Activated T-helper 1 cell treated with Interleukin-2 at 50 U/mL for 16 hours (primary cell): ENCODE measurements around the gene CYBB.

Source experiments
- DNase-seq: peaks from one replicate; pipeline ENCODE4 v3.0.0-alpha.2; 2020; ENCODE audit warnings: low read depth

The CYBB gene

DNA sequence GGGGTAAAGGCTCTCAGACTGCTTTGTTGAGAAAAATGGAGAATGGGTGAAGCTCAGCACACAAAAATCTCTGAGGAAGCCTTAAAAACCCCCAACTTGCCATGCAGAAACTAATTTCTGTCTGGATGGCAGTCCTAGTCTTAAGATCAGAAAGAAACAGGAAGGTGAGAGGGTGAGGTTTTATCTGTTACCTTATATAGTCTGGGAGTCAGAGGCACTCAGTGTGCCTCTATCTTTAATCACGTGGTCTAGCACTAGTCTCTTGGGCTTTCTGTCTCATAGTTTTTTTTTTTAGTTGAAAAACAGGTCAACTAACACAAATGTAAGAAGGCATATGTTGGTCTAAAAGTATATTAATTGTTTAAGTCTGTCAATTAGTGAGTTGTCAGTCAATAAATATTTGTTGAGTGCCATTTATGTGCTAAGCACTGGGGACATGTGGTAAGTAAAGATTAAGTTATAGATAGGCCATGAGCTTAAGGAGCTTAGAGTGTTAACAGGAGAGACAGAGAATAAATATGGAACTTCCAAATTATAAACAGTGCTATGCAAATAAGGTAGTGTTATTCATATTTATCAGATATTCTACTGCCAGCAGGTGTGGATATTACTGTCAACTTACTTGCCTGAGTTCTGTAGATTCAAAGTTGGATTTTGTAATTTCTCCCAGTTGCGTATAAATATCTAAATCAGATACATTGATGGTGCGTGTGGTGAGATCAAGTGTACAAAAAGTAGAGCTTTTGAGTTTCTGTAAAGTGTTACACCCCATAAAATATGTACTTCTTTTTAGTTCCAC is 7.0 kb downstream of the CYBB start:
- no peak for DNase-seq

DNA sequence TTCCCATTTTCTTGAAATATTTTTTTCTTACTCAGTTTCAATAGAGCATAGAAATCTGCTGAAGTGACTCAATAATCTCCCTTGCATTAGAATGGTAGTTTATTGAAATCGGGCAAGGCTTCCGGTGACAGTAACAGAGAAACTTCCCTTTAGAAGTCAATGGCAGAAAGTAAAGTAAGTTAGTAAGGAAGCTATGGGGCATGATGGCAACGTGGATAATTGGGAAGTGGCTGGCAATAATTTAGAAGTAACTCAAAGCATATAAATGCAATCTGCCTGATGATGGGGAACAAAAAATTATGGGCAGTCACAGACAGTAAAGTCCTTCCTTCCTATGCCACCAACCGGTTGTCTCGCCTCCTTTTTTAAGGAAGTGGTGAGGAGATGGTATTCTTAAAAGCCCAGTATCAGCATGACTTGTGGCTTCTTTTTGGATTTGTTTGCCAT is 7.6 kb downstream of the CYBB start:
- DNase-seq = no peak

DNA sequence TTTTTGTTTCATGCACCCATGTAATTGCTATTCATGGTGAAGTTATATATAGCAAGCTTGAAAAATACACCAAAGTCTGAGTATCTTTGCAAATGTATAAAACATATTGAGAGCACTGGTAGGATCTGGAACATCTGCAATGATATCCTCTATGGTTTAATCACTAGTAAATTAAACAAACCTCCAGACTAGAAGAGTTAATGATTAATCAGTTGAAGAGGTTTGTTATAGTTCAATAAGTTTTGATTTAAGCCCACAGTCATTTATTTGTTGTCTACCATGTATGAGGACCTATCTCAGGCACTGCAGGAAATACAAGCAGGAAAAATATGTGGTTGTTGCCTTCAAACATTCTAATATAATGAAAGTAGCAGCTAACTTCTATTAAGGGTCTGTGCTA is 16.5 kb downstream of the CYBB start:
- DNase-seq = no peak

DNA sequence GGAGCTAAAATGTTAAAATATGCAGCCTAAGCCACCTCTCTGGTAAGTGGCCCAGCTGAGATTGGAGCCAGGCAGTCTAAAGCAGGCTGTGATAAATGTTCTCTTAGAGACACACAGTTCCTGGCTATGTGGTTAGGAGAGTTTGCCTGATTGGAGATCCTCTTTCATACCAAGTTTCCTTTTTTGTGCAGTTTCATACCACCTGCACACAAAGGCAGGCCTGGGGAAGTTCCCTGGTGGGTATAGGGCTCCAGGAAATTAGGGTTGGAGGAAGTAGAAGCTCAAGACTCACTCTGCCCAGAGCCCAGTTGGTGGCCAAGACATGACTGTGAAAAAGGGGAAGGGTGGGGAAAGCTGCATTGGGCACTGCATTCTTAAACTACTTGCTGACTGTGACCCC is 16.9 kb downstream of the CYBB start:
- DNase-seq = no peak

DNA sequence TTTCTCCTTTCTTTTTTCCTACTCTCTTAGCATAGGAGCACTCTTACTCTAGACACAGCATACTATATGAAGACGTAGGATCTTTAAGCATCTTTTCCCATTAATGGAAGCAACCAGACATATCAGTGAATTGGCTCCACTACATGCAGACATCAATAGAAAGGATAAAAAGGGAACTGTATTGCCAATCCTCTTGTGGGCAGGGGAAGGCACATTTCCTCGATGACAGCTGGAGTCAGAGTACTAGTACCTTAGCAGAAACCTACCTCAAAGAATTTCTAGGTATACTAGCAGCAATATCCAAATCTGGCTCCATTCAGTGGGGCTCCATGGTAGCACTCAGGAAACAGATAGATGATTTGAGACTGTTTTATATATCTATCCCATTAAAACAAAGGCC is 20.1 kb downstream of the CYBB start:
- DNase-seq = no peak

DNA sequence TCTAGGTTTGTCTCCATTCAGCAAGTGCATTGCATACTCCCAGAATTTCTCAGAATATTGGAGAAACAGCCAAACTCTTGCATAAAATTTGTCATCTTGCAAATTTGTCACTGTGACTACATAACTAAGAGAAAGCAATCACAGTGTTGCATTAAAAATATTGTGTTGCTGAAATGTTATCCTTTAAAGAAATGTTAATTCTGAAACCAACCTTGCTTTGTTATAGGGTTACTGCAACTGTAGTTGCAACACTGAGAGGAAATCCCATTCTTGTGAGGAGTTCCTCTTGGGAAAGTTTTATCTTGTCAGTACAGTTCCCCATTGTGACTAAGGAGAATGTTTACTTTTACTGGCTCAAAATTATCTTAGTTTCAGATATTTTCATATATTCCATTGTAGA is 20.9 kb downstream of the CYBB start:
- DNase-seq = no peak

DNA sequence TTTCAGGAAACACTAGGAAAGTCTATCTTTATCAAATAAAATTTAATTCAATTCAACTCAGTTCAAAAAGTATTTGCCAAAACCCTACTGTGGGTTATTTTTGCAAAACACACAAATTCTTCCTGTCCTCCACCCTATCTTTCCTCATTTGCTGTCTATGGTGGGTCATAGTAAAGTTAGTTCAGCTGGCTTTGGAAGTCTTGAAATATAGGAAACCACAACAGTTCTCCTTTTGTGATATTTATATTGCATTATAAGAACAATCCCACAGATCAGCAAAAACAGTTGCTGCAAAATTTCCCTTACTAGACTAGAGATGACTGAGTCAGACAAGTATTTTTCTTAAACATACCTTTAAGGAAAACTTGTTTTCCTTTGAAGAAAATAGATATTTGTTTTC is 22.2 kb downstream of the CYBB start:
- no peak for DNase-seq

DNA sequence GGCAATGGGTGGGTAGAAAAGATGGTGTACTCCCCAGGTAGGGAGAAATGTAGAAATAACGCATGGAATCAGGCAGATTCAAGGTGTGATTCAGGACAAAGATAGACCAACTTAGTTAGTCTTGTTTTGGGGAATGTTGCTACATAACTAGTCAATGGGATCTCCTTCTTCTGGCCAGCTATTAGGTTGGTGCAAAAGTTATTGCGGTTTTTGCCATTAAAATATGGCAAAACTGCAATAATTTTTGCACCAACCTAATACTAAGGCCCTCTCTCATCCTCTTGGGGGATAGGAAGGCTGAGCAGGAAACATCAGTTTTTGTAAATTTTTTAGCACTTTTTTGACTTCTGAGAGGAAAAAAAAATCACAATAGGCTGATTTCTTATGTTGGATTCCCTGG is 23.2 kb downstream of the CYBB start:
- DNase-seq = no peak

DNA sequence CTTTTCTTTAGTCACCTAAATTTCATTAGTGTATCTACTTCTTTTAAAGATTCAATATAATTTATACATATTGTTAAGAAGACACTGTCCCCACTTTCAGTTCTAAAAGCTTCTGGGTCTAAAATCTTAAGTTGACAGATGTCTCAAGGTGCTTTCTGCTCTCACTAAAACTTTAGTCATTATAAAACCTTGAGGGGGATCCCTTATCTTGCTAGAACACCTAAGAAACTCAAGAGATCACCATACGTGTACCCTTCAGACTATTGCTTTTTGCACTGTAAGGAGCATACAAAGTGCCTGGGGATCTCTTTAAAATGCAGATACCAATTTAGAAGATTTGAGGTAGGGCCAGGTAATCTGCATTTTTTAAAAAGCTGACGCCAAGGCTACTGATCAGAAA is 30.1 kb downstream of the CYBB start:
- DNase-seq = no peak

DNA sequence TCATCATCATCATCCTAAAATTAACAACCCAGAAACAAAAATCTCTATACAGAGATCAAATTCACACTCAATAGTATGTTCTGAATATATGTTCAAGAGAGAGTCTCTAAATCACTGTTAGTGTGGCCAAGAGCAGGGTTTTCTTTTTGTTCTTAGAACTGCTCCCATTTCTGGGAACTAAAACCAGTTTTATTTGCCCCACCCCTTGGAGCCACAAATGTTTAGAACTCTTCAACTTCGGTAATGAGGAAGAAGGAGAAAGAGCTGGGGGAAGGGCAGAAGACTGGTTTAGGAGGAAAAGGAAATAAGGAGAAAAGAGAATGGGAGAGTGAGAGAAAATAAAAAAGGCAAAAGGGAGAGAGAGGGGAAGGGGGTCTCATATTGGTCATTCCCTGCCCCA is 32.3 kb downstream of the CYBB start:
- no peak for DNase-seq

DNA sequence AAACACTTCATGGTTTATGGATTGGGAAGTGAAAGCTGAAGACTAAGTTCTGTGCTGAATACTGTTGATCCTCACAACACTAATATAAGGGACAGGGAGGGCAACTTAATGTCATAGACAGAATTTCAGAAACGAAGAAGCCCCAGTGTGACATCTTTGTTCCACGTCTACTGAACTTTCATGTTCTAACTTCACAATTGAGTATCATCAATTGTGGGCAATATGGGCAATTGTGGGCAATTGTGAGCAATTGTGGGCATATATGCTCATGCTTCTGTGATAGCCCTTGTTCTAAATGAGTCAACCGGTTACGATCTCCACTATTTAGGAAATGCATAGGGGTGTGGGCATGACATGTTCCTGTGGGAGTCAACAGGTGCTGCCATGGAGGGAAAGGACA is 33.7 kb downstream of the CYBB start:
- DNase-seq = no peak

DNA sequence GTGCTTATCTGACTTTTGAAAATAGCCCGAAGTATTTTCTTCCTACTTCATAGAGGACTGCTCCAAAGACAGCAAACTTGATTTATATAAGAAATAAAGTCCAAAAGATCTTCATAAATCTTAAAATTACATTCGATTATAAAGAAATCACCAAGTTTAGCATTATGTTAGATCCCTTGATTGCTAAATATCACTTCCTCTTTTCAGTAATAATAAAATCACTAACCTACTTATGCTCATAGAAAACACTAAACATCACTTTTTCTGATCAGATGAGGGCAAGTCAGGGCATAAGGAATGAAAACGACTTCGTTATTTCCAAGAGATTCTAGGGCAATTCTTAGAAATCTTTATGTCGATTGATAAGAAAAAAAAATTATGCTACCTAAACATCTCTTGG is 35.5 kb downstream of the CYBB start:
- DNase-seq = no peak

DNA sequence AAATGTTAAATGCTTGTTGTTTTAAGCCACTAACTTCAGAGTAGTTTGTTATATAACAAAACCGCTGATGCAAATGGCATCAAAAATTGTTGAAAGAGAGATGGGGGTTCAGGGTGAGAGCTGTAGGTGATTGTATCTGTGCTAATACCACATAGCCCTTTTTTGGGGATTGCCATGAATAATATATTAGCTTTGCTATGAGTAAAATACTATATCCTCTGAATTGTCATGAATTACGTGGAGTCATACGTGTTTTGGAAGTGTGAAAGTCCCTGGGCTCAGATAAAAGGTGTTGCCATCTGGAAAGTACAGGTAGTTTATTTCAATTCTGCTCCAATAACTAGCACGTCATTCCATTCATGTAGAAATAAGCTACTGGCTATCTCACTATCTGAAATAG is 36.9 kb downstream of the CYBB start:
- no peak for DNase-seq

DNA sequence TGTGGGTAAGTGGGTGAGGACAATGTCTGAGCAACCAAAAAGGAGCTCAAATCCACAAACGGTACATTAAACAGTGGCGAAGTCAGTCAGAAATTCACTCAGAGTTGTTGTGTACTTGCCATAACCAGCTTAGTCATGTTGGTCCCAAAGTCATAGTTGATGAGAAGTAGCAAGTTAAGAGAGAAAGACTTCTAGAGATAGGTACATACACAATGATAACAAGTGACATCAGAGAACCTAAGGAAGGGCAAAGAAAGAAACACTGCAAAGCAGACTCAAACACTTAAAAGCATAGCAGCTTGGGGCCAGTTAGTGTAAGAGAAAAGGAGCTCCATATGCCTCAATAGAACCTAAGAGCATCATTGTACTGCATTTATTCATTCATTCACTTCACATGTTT is 37.3 kb downstream of the CYBB start:
- no peak for DNase-seq

DNA sequence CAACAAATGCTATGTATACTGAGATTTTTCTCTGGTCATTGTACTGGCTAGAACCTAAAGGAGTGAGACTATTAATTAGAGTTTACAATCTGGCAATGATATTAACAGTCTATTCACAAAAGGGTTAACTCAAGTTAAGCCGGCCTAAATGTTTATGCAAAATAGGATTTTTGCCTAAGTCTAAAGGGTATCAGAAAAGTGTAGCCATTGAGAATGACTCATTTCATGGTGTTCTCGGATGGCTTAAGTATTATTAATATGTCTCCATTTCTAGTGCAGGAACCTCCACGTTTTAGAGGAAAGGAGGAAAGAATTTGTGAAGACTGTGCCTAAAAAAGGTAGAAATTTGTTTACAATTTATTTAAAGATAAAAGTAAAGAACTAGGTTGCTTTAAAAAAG is 37.7 kb downstream of the CYBB start:
- no peak for DNase-seq

DNA sequence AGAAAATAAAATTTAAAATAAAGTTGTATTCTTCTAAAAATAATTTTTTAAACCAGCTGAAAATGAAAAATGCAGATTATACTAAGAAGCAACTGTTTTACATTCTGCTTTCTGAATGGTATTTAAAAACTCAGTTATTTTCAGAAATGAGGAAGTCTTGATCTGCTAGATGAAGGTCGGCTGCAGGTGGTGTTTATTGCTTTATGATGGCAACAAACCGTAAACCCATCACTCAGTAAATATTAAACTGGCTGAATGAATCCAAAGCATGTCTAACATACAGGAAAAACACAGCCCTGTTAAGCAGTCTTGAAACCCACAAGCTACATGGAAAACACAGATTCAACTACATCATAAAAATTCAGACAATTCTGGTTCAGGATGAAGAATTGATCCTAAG is 38.2 kb downstream of the CYBB start:
- no peak for DNase-seq

DNA sequence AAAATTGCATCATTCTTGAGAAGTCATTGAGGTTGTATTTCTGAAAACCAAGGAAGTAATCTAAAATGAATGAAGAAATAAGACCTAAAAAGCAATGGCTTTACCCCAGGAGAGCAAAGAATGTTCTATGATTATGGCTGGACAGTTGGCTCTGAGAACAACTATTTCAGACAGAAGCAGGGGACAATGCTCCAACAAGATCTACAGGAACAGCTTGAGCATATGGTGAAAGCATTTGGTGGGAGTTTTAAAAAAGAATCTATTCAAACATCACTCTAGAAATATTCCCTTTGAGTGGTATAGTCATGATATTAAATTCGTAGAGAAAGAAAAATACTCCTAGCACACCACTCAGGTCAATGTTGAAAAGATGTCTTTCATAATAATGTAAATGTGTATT is 40.8 kb downstream of the CYBB start:
- DNase-seq = no peak

DNA sequence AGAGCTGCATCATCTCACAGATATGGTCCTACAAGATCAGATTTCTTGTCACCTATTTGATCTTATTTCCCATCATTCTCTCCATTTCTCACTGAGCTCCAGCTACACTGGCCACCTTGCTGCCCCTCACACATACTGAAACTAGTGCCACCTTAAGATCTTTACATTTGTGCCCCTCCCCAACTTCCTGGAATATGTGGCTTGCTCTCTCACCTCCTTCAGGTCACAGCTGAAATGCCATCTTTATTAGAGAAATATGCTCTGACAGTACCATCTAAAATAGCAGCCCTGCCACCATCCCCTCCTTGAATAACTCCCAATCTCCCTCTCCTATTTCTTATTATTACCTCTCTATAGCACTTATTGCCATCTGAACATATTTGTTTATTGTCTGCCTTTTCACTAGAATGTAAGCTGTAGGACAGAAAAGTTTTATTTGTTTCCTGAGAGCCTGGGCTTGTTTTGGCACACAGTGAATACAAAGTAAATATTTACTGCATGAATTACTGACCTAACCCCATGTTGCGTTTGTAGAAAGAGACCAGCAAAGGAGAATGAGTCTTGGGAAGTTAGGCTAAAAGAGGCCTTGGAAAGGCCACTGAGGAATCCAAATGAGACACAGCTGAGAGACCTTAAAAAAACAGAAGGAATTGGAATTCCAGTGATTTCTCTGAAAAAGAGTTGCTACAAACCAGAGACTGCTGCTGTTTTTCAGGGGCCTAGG is 44.8 kb downstream of the CYBB start:
- no peak for DNase-seq

DNA sequence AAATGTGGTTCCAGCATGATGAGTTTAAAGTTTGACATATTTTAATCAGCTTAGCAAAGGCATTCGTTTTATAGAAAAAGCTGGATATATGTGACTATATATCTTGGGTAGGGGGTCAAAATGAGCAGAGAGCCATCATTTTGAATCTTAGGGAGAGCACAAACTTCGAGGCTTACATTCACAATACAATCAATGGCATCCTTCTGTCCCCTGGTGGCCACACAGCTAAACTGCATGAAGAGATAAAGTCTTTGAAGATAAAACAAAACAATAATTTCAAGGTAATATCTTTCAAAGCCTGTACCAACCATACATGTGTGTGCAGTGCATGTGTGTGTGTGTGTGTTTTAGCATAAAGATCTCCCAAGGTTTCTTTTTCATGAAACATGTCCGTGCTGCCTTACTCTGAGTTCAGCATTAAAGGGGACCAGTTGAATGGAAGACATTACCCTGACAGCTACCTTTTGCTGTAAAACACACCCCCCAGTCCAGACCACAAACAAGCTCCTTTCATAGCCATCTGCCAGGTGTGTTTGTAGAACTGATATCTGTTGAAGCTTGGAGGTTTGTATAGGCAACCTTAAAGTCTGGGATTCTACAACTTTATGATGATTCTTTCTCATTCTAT is 45.5 kb downstream of the CYBB start:
- peak; percentile 15 for DNase-seq

DNA sequence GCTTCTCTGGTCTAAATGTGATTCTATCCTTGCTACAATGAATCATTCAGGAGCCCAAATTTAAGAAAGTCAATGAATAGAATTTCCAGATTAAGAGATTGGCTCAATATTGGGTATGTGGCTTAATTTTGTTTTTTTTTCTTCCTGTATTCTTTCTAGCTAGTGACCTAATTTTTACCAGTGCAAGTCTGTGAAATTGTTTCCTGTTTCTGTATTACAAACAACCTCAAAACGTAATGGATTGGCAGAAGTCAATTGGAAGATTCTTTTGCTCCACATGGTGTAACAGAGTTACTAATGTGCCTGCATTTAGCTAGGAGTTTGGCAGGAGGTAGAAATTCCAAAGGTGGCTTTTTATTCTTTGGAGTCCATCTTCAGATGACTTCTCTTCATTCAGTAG is 49.9 kb downstream of the CYBB start:
- no peak for DNase-seq

DNA sequence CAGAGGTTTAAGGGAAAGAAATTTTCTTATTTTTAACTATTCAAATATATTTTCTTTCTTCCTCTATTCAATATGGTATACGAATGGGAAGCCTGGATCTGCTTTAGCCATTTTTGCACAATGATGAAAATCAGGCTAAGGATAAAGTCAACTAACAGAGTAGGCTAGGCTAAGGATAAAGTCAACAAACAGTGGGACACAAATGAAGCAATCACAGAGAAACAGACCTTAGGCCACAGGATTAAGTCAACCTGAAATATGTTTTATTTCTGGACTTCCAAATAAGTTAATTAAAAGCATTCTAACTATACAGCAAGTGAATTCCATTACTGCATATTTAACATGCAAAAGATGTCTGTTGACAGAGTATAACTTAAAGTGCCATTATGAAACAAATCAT is 50.5 kb downstream of the CYBB start:
- DNase-seq = no peak

DNA sequence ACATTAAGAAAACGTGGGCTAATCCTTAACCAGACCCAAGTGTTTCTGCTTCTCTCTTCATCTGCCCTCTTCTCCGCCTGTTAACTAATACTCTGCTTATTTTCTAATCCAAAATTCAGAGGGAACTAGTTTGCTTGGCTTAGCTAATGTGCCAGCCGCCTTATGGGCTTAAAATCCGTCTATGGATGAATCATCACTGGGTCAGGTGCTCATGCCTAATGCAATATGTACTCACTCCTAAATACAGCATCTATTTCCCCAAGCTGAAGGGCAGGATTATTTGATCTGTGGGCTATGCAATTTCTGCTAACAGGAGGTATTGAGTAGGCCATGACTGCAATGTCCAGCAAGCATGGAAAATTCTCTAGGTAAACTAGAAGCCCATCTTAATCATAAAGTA is 55.1 kb downstream of the CYBB start:
- no peak for DNase-seq

DNA sequence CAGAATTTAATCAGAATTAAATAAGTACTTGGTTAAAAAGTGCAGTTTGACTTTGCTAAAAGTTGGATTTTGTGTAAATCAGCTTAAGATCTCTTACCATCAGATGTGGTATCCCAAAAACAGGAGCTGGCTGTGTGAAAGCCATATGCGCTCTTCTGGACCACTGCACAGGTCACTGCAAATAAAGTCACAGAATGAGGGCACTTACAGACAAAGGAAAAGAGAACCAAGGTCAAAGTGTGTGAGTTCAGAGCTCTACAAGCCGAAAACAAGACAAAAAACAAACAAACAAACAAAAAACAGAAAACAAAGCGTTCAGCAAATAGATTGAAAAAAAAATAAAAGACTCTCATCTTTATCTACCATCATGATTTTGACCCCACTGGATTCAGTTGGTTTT is 61.1 kb downstream of the CYBB start:
- DNase-seq = no peak
